ENCODE results near the gene COL13A1.

DNA sequence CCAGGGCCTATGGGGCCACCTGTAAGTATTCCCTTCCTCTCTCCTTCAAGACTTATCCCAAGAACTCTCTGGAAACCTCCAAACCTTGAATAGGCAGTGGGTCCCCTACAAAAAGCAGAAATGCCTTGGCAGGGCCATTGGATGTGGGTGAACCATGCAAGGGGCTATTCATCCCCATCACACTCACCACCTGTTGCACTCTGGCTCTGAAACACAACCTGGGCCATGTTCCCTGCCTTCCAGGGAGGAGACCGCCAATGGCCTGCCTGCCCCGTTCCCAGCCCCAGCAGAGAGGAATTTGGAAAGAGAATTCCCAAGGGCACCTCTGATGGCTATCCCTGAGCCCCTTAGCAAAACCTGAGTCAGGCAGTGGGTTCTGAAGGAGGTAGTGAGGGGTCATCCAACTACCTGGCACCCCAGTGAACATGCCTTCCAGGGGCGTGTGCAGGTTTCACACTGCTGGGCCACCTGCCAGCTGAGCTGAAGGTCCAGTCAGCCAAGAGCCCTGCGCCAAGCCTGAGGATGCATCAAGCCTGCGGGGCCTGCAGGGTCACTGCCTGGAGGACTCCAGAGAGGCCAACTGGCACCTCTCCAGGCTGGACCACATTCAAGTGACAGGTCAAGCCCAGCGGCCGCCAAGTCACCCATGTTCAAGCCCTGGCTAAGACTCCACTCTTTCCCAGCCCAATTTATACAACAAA lies 101.3 kb downstream of the COL13A1 start:
- no peak for TF ChIP-seq POLR2A (IDR thresholded peaks at IDR 0.05)
- TF ChIP-seq, protein P1, sequence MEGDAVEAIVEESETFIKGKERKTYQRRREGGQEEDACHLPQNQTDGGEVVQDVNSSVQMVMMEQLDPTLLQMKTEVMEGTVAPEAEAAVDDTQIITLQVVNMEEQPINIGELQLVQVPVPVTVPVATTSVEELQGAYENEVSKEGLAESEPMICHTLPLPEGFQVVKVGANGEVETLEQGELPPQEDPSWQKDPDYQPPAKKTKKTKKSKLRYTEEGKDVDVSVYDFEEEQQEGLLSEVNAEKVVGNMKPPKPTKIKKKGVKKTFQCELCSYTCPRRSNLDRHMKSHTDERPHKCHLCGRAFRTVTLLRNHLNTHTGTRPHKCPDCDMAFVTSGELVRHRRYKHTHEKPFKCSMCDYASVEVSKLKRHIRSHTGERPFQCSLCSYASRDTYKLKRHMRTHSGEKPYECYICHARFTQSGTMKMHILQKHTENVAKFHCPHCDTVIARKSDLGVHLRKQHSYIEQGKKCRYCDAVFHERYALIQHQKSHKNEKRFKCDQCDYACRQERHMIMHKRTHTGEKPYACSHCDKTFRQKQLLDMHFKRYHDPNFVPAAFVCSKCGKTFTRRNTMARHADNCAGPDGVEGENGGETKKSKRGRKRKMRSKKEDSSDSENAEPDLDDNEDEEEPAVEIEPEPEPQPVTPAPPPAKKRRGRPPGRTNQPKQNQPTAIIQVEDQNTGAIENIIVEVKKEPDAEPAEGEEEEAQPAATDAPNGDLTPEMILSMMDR (IDR thresholded peaks at IDR 0.05), result no peak
- TF ChIP-seq POLR2AphosphoS5 (IDR thresholded peaks at IDR 0.05; ENCODE audit: insufficient read depth in 1 of 2, low read depth in 1 of 2), result no peak

All from vagina (tissue), 2 donors.